Right lobe of liver (tissue), 6 donors: ENCODE results near the gene HSPA9. TPM values are rescaled to one million over a fixed set of nuclear protein-coding genes. Genes with fewer than 3 reads are reported as not detected.

ENCODE experiments used
- ATAC-seq, 4 donors: fragments of 200-7000 bp; cut with Tn5 transposase; one replicate each; pipeline ENCODE4 v1.9.1; 2020; ENCODE audit warnings: mild to moderate bottlenecking in 4 of 4, moderate library complexity in 4 of 4
- DNase-seq, 3 donors: peaks; one replicate each; pipeline ENCODE4 v3.0.0-alpha.2; 2020
- H3K27ac ChIP-seq, 3 donors: fragments of 200-600 bp; one replicate each; pipeline ENCODE4 v1.8.0; 2022
- H3K27me3 ChIP-seq, 2 donors: fragments of 200-600 bp; one replicate each; pipeline ENCODE4 v1.8.0; 2022
- H3K36me3 ChIP-seq, 4 donors: fragments of 200-600 bp; sonication (generic) in 1 of 4; one replicate each; pipeline versions ENCODE4 v1.5.1 to v1.8.0; 2017 to 2022; ENCODE audit warnings: control low read depth in 1 of 4
- H3K4me1 ChIP-seq, 4 donors: fragments of 200-600 bp; sonication (generic) in 1 of 4; one replicate each; pipeline versions ENCODE4 v1.5.1 to v1.8.0; 2017 to 2022; ENCODE audit warnings: control low read depth in 1 of 4
- H3K4me3 ChIP-seq, 3 donors: fragments of 200-600 bp; one replicate each; pipeline ENCODE4 v1.8.0; 2022
- H3K9me3 ChIP-seq, 4 donors: fragments of 200-600 bp; sonication (generic) in 1 of 4; one replicate each; pipeline versions ENCODE4 v1.5.1 to v1.8.0; 2017 to 2022; ENCODE audit warnings: control low read depth in 1 of 4
- CTCF ChIP-seq, 4 donors: fragments of 200-600 bp in 3 of 4; fragments of 450-650 bp in 1 of 4; IDR thresholded peaks; one replicate each; pipeline versions ENCODE4 v1.5.1 to v1.8.0; 2016 to 2022; ENCODE audit warnings: antibody characterized with exemption in 4 of 4, mild to moderate bottlenecking in 2 of 4
- POLR2A ChIP-seq: fragments of 450-650 bp; IDR thresholded peaks from one replicate; pipeline ENCODE4 v1.6.1; 2017; ENCODE audit warnings: antibody characterized with exemption, mild to moderate bottlenecking
- WGBS: methylation state at CpG from one replicate; pipeline ENCODE4 v1.1.6; 2018; ENCODE audit warnings: low coverage, low lambda C conversion rate; ENCODE audit not compliant: insufficient coverage; ENCODE audit errors: missing lambda C conversion rate; 5-methylcytosine and 5-hydroxymethylcytosine counted together
- intact Hi-C, 2 donors: fragments of 100-400 bp; cut with DNase I; formaldehyde crosslinking; loops; one replicate each; pipeline versions ENCODE4 v1.11.2 to v1.14.1; 2022
- total RNA-seq, 6 experiments: library from RNA; depleted of rRNA in 2 of 6; stranded (reverse); fragments of >200 nt in 2 of 6; fragmentation: NEBNext Ultra II Directional in 3 of 6; extraction: Animal tissue kit (Norgen Biotek cat#: 25700) in 3 of 6; gene quantifications; one replicate each; pipeline versions ENCODE4 v1.1.0 to v1.2.4, GENCODE V29; 2016 to 2023
- donor health status: DM: no; HTN: yes; CAD: no.
- donor health status: DM: no; HTN: no; CAD: no.
- donor health status: DM: no; HTN: no; CAD: no.
- donor health status: DM: no; HTN: yes; CAD: no.
- donor health status: DM: no; HTN: yes; CAD: no.

HSPA9 gene
- total RNA-seq, 6 experiments from 2014 or later, result 198 to 459 (median 229) TPM

GRCh38 chr5:138616508-138616907 lies 41.3 kb upstream of the HSPA9 start:
- Histone ChIP-seq H3K36me3 (no peaks in the 10 kb centered on the region), H3K4me3 (no peak overlapping the region), H3K27me3 (no peaks in the 10 kb centered on the region), H3K4me1 (no peaks in the 10 kb centered on the region), H3K9me3 (no peaks in the 10 kb centered on the region), H3K27ac (no peak overlapping the region)
- TF ChIP-seq POLR2A, result no peak
- no peak for TF ChIP-seq CTCF (IDR thresholded peaks at IDR 0.05)
- no peak for ATAC-seq
- 80% methylated on average over 5 of the region's 5 CpGs for WGBS
- DNase-seq, result no peak
- intact Hi-C loops, result no loop called here

GRCh38 chr5:138615461-138615860 lies 40.3 kb upstream of the HSPA9 start:
- Histone ChIP-seq H3K36me3 (no peaks in the 10 kb centered on the region), H3K4me1 (no peaks in the 10 kb centered on the region), H3K27me3 (no peaks in the 10 kb centered on the region), H3K27ac (no peak overlapping the region), H3K4me3 (no peak overlapping the region), H3K9me3 (no peaks in the 10 kb centered on the region)
- intact Hi-C loops, result no loop called here
- DNase-seq (no peak), ATAC-seq (no peak)
- WGBS, result 90% methylated on average over 3 of the region's 3 CpGs
- TF ChIP-seq POLR2A, result no peak
- no peak for TF ChIP-seq CTCF (IDR thresholded peaks at IDR 0.05)

- Histone ChIP-seq H3K27me3 (no peaks in the 10 kb centered on the region), H3K36me3 (no peaks in the 10 kb centered on the region), H3K27ac (no peak overlapping the region), H3K4me3 (peak overlapping the region in 1 of 3 donors; percentile 24), H3K4me1 (no peaks in the 10 kb centered on the region), H3K9me3 (no peaks in the 10 kb centered on the region)
- WGBS, result 24% methylated on average over 5 of the region's 5 CpGs
- ATAC-seq, result peak; percentile 40 to 47 (median 44)
- no peak for DNase-seq
- TF ChIP-seq CTCF (IDR thresholded peaks at IDR 0.05) (no peak), POLR2A (no peak)
- intact Hi-C loops, result no loop called here
Measured at GRCh38 chr5:138611678-138612218, 36.5 kb upstream of the HSPA9 start.

- TF ChIP-seq CTCF (IDR thresholded peaks at IDR 0.05), result no peak
- no peak for TF ChIP-seq POLR2A
- Histone ChIP-seq H3K27ac (no peak overlapping the region), H3K4me3 (peak overlapping the region in 1 of 3 donors; percentile 24), H3K9me3 (no peaks in the 10 kb centered on the region), H3K4me1 (no peaks in the 10 kb centered on the region), H3K36me3 (no peaks in the 10 kb centered on the region), H3K27me3 (no peaks in the 10 kb centered on the region)
- WGBS, result 8% methylated on average over 7 of the region's 16 CpGs
- ATAC-seq (peak; percentile 36 to 56 (median 47)), DNase-seq (no peak)
- intact Hi-C loops, result no loop called here
Measured at GRCh38 chr5:138610918-138611677, 35.9 kb upstream of the HSPA9 start.
